GM21381 (cell line): ENCODE measurements around the gene USP31.

Experiments
- ATAC-seq: cut with Tn5 transposase; IDR thresholded peaks from one replicate; pipeline ENCODE4 v1.9.1; 2021; ENCODE audit warnings: mild to moderate bottlenecking, moderate library complexity; ENCODE audit not compliant: unreplicated experiment

Gene USP31

DNA sequence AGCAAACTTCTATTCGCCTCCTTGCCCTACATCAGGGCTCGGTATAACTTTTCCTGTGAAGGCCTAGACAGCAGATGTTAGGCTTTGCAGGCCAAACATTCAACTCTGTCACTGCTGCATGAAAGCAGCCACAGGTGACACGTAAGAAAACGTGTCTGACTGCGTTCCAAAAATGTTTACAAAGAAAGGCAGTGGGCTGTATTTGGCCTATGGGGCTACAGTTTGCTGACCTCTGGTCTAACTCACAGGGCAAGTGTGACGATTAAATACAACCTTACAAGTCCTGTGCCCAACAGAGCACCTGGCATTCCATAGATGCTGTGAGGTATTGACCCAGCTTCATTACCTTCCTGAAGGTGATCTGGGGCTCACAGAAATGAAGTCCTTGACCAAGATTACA is 79.4 kb downstream of the USP31 start:
- no peak for ATAC-seq

DNA sequence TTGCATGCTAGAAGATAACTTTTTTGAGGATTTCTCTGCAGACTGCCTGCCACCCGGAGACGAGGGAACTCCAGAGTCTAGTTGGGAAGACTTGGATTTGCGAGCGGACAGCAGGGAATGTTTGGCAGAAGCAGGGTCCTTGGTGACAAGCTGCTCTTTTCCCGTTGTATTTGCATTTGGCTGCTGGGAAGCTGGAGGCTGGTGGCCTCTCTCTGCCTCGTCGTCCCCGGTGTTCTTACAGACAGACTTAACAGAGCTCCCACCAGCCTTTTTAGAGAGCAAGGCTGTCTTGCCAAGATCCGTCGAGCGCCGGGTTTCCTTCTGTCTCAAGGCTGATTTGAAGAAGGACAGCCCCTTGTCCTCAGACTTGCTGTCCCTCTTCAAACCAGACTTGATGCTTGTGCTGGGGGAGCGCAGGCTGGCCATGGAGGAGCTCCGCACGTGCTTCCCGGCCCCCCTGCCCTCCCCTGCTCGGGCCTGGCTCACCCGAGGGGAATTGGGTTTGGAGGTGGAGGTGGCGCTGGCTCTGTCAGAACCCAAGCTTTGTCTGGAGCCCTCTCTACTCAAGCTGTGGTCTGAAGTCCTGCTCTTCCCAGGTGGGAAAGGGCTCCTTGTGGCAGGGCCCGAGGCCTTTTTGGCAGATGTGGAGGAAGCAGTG is 81.0 kb downstream of the USP31 start:
- ATAC-seq, result no peak

DNA sequence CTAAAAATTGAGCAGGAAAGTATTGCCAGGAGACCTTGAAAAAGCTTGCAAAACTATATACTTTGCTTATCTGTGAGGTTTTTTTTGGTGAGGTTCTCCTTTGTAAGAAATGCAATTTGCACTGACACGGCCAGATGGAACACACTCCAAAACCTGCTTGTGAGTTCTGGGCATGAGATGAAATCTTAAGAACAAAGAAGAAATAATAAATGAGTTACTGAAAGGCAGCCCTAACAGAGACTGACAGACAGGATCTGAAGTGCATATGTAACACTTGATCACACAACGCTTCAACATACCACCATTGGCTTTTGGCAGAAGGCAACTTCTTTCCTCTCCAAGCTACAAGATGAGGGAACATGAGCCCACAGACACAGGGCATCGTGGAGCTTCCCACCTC is 82.6 kb downstream of the USP31 start:
- ATAC-seq, result no peak

DNA sequence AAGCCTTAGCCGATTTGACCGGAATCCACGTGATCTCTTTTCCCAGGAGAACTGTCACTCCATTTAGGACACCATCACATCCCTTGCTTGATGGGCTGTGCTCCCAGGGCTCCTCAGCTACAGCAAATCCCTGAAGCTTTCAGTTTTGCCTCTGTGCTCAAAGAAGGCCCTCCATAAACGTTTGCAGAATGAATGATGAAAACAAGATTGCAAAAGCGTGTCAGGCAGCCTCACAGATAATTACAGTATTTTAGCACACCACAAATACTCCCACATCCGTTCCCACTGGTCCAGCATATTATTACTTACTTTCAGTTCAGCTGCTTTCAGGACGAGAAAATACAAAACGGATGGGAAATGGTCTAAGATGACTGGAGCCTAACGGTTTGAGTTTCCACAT is 84.6 kb downstream of the USP31 start:
- ATAC-seq, result no peak

DNA sequence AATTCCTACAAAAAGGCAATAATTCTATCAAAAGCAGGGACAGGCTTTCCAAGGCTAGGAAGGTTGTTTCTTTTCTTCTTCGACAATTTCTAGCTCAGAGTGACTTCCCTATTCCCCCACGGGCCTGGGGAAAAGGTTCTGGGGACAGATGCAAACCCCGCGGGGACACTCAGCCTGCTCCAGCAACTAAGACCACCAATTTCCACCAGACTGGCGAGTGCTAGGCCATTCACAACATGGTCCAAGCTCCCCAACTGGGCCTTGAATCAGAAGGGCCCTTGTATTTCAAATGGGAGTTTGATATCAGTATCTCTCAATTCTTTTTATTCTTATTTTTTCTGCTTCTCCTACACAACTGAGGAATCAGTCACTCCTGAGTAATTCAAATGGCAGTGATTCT is 86.7 kb downstream of the USP31 start:
- ATAC-seq, result no peak

DNA sequence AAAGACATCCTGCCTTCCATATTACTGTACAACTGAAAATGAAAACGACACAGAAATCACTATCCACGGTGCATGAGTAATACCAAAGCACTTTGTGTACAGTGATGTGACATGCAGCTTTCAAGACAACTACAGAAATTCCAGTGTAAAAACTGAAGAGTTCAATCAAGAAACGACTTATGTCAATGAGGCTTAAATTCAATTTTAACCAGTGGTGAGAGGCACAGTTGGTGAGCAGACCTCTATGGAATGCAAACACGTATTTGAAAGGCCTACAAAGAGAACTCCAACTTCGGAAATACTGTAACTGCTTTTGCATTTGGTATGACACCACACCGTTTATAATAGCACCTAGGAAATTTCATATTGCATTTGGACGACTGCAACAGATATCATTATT is 87.6 kb downstream of the USP31 start:
- ATAC-seq, result no peak

DNA sequence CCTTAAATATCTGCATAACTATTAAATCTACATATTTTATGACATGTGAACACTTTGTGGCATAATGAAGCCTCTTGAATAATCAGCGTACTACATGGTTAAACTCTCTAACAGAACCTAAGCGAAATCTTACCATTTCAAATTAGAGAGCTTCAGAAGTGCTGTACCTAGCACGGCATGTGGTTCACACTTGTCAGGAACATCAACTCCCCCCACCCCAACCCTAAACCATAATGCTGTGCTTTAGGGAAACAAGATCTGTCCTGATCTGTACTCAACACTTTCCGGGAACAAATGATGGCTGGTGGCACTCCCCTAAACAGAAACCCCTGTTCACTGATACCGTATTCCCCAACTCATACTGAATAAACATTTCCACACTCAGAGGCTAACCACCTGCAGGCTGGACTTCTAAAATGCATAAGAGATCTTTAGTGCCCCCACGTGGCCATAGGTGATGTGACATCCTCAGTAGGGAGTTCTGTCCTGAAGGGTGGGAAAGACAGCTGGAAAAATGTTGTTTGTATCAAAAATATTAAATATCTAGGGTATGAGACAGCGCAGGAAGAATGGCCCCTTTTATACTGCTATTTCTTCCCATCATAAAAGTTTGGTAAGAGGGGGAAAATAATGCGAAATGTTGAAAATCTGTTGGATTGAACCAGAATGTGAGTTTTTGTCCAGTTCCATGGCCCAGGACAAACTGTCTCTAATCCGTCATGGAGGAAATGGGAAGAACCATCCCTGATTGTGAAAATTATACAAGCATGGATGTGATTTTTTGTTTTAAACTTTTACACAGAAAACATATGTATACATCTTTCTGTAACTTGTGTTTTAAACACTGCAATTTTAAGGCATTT is 88.6 kb downstream of the USP31 start:
- no peak for ATAC-seq

DNA sequence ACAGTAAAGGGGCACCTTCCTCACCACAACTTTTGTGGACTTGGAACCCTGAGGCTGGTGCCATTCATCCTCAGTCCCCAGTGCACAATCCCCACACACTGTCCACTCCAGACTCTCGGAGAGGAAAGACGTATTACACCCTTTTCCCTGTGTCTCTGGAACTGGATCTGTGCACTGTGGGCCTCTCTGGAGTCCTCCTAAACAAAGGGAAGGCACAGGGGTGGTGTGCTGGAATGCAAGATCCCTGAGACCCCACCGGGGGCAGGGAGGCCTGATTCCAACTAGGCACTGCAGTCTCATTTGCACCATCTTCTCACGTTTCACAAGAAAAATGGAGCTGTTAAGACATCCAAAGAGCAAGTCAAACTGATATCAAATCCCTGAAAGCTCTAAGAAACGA is 89.8 kb downstream of the USP31 start:
- ATAC-seq, result no peak

DNA sequence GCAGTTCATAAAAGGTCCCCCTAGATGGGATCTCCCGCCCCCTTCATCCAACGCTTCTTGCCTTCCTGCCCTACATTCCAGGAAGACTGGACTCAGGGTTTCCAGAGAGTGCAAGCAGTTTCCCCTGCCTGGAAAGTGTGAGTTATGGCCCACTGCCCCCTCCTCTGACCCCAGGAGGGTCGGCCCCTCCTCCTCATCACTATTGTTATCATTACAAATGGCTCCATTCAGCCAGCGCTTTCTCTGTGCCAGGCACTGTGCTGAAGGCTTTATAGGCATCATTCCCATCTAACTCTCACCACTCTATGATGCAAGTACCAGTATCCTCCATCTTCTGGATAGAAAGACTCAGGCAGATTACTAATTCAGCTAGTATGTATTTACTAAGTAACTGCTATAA is 90.7 kb downstream of the USP31 start:
- ATAC-seq, result no peak

DNA sequence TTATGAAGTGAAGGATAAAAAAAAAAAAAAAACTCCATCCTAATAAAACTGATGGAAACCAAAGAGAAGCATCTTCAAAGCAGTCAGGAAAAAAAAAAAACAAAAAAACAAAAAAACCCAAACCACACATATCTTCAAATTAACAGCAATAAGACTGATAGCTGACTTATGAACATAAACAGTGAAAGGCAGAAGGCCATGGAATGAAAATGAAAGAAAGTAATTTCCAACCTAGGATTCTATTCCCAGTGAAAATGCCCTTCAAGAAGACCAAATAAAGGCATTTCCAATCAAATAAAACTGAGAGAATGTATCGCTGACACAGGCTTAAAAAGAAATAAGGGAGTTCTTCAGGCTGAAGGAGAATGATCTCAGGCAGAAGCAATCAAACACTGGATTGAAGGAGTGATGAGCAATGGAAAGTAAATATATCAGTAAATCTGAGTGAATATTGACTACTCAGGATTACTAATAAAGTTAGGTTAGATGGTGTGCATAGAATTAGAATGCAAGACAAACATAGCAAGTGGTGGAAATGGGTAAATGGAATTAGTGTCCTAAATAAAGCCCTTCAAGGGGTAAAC is 92.1 kb downstream of the USP31 start:
- ATAC-seq, result no peak

DNA sequence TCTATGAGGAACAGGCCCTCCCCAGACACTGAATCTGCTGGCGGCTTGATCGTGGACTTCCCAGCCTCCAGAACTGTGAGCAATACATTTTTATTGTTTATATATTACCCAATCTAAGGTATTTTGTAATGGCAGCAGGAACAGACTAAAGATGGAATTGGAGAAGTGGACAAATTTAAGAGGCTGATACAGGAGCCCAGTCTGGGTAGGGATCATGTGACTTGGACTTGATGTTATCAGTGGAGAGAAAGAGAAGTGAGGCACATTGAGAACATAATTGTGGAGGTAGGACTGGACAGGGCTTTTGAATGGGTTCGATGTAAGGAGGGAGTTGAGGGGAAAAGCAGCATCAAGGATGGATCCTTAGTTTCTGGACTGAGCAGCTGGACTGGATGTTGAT is 93.8 kb downstream of the USP31 start:
- ATAC-seq, result no peak

DNA sequence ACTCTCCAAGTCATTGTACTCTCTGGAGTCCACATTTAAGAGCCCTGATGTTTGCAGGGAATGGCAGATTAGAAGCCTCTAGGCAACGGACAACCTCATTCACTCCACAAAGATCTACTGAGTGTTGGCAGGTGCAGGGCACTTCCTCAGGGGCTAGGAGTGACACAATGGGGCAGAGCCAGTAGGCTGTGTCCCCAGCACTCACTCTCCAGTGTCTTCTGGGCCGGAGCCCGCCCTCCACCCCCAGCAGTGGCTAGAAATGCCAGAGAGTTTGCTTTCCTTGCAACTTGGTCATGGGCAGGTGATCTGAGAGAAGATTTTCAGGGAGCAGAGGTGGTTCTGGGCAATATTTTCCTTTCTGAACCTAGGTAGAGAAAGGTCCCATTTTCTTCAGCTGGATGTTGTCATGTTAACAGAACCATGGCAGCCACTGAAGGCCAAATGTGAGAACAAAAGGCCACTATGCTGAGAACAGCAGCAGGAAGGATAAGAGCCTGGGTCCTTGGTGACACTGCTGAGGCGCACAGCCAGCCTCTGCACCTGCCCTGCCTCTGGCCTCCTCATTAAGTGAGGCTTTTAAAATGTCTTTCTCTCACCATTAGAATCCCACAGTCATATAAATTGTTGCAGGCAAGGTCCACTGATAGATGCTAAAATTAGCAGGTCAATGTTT is 96.2 kb downstream of the USP31 start:
- ATAC-seq, result no peak

DNA sequence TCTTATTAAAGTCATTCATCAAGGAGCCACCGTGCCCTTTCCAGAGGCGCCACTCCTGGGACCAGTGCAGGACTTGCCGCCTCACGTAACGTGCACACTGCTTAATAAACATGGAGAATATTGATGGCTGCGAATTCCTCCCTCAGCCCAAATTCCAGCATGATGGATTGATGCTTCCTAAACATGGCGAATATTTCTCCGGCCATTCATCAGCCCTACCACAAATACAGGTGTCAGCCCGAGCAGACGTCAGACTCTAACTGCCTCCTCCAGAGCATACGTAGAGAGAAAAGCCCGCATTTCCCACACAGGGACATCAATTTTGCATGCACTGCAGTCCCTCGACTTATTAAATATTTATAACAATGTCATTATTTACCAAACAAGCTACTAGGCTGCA is 97.0 kb downstream of the USP31 start:
- no peak for ATAC-seq

DNA sequence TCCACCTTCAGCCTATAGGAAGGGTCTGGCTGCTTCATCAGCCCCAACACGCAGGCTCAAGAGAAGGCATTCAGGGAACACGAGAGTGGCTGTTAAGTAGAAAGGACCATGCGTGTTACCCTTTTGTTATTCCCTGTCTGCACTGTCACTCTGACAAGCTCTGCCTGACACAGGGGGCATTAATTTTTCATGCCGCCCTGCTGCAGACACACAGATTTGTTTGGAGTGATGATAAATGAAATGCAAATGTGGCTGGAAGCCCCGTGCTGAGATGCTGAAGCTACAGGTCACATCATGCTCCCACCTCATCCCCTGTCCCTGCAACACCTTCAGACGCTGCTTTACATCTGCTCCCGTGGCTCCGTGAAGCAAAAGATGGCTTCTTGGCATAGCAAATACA is 97.7 kb downstream of the USP31 start:
- no peak for ATAC-seq

DNA sequence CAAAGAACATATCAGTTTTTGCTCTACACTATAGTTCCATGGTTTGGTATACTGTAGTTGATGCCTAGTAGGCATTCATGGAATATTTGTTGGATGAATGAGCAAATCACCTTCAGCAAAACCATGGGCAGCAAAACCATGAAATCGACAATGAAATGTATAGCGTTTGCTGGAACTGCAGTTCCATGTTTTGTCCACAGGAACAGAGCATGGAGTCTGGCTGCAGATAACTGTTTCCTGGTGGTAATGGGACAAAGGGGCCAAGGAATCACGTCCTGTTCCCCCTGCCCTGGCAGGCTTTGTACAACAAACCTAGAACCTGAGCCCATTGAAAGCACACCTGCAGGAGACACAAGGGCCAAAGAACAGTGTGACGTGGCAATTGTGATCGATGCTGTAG is 101.1 kb downstream of the USP31 start:
- no peak for ATAC-seq

DNA sequence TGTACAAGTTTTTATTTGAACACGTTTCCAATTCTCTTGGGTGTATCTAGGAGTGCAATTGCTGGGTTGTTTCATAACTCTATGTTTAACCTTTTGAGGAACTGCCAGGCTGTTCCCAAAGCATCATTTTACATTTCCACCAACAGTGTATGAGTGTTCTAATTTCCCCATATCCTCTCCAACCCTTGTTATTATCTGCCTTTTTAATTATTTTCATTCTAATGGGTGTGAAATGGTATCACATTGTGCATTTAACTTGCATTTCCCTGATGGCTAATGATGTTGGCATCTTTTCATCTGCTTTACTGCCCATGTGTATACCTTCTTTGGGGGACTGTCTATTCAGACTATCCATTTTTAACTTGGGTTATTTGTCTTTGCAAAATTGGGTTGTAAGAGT is 104.2 kb downstream of the USP31 start:
- ATAC-seq, result no peak

DNA sequence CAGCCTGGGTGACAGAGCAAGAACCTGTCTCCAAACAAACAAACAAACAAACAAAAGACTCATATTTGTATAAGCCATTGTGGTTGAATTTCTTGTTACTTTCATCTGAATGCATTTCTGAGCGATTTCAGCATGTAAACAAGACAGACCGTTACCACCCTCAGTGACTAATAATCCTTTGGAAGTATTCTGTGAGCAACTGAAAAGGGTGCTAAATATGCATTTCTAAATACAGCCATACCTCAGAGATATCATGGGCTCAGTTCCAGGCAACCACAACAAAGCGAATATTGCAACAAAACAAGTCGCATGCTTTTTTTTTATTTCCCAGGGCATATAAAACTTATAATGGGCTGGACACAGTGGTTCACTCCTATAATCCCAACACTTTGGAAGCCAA is 109.0 kb downstream of the USP31 start:
- ATAC-seq, result no peak

DNA sequence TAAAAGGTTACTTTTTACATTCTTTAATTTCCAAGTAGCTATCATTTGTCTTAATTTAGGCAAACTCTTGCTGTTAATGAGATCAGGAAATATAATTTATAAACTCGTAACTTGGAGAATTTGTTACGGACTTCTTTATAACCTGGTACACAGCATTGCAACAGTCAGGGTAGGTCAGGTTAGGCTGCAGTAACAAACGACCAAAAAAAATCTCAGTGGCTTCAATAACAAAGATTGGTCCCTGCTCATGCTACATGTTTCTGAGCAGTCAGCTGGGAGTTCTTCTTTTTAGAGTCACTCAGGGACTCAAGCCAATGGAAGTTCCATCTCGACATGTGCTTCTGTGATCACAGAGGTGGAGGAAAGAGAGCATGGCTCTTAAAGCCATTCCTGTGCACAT is 110.1 kb downstream of the USP31 start:
- no peak for ATAC-seq

DNA sequence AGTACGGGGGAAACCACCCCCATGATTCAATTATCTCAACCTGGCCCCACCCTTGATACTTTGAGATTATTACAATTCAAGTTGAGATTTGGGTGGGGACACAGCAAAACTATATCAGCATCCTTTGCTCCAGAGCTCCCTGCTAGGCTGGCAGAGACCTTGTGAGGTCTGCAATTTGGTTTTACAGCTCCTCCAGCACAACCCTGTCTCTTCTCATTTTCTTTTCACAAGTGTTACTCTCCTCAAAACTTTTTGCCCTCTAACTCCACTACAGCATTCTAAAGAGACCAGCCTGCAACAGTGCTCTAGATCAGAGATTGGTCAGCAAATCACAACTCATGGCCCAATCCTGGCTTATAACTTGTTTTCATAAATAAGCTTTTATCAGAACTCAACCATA is 114.0 kb downstream of the USP31 start:
- ATAC-seq, result no peak

DNA sequence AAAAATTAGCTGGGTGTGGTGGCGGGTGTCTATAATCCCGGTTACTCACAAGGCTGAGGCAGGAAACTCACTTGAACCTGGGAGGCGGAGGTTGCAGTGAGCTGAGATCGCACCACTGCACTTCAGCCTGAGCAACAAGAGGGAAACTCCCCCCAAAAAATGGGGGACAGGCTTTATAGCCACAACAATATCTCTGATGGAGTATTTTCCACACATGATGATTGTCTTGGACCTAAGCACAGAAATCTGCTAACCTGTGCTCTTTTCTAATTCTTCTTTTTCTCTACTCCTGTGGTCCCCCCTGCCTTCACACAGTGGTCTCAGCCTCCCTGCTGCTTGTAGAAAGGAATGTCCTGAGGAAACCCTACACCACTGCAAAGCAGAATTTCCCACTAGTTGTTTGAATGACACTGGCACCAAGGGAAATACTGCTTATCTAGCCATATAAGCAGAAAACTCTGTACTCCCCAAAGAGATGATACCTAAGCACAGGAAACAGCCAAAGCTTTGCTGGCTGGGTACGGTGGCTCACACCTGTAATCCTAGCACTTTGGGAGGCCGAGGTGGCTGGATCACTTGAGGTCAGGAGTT is 117.6 kb downstream of the USP31 start:
- ATAC-seq, result no peak

DNA sequence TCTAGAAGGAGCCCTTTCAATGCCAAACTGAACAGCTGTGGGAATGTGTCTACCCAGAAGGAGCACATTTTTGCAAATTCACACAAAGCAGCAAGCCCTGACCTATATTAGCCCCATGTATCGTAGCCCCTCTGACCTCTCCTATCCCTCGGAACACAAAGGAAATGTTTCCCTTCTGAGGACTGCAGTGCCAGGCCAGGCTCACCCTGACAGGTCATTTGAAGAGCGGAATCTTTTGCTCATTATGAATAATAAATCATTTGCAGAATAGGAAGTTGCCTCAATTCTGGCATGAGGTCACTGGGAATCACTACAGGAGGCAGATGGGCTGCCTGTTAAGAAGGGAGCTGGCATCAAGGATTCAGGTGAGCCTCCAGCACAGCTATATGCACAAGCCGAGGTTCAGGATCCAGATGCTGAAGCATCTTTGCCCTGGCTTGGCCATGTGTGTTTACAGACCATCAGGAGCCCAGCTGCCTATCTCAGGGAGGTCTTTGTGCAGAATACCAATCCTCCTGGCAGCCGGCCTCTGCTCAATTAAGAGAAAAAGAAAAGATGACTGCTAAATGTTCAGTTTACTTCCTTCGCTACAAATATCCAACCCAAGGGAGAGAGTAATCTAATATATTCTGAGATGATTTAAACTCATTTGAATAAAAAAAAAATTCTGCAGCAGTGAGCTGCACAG is 119.4 kb downstream of the USP31 start:
- no peak for ATAC-seq
